ENCODE measurements around the gene DAGLA. TPM values are rescaled to one million over a fixed set of nuclear protein-coding genes. Genes with fewer than 3 reads are reported as not detected.

Gene DAGLA
- total RNA-seq, 4 donors from 2014 or later: 11.9 to 31.4 (median 17.0) TPM

- DNase-seq: no peak
- Histone ChIP-seq H3K4me3 (no peak overlapping the region), H3K4me1 (peaks cover 2 to 23% (median 16%) of the 10 kb centered on the region in 4 donors), H3K9me3 (no peaks in the 10 kb centered on the region), H3K36me3 (no peaks in the 10 kb centered on the region), H3K27ac (no peak overlapping the region), H3K27me3 (no peaks in the 10 kb centered on the region)
- in situ Hi-C loops (cut with MboI; ENCODE audit: low pct_ligation_motif_present in 1 of 4, low pct_unique_long_range_greater_than_20kb in 1 of 4, low sequenced_read_pairs in 3 of 4): no loop called here
- intact Hi-C loops (cut with DNase I; ENCODE audit: low total_unique reads): no loop called here
- TF ChIP-seq CTCF (IDR thresholded peaks at IDR 0.05) (no peak), EP300 (IDR thresholded peaks at IDR 0.05; ENCODE audit: low read depth) (no peak), POLR2A (IDR thresholded peaks at IDR 0.05) (no peak), POLR2AphosphoS5 (IDR thresholded peaks at IDR 0.05) (no peak)
- 90% methylated on average over 6 of the region's 6 CpGs; no CpG with 5 or more reads in 1 of the 2 donors for WGBS, 2 donors (ENCODE audit: low coverage in 1 of 2)
Observed at GRCh38 chr11:61712846-61713245, 32.7 kb downstream of the DAGLA start.

- no peaks in the 10 kb centered on the region for H3K27me3 ChIP-seq
- no peaks in the 10 kb centered on the region for H3K36me3 ChIP-seq
- H3K27ac ChIP-seq: no peak overlapping the region
- H3K4me1 ChIP-seq: peaks cover 8 to 26% (median 19%) of the 10 kb centered on the region in 4 donors
- TF ChIP-seq CTCF (IDR thresholded peaks at IDR 0.05) (no peak), POLR2A (IDR thresholded peaks at IDR 0.05) (no peak), POLR2AphosphoS5 (IDR thresholded peaks at IDR 0.05) (no peak), EP300 (IDR thresholded peaks at IDR 0.05; ENCODE audit: low read depth) (no peak)
- DNase-seq: no peak
- WGBS, 2 donors (ENCODE audit: low coverage in 1 of 2): 72% methylated on average over 7 of the region's 9 CpGs; no CpG with 5 or more reads in 1 of the 2 donors
- H3K4me3 ChIP-seq: no peak overlapping the region
- intact Hi-C loops (cut with DNase I; ENCODE audit: low total_unique reads): no loop called here
- no peaks in the 10 kb centered on the region for H3K9me3 ChIP-seq
- in situ Hi-C loops (cut with MboI; ENCODE audit: low pct_ligation_motif_present in 1 of 4, low pct_unique_long_range_greater_than_20kb in 1 of 4, low sequenced_read_pairs in 3 of 4): no loop called here
Observed at GRCh38 chr11:61713464-61713863, 33.3 kb downstream of the DAGLA start.

- Histone ChIP-seq H3K27me3 (no peaks in the 10 kb centered on the region), H3K4me1 (peaks cover 8 to 27% (median 21%) of the 10 kb centered on the region in 4 donors), H3K9me3 (no peaks in the 10 kb centered on the region), H3K4me3 (no peak overlapping the region), H3K27ac (no peak overlapping the region), H3K36me3 (no peaks in the 10 kb centered on the region)
- in situ Hi-C loops (cut with MboI; ENCODE audit: low pct_ligation_motif_present in 1 of 4, low pct_unique_long_range_greater_than_20kb in 1 of 4, low sequenced_read_pairs in 3 of 4): no loop called here
- TF ChIP-seq POLR2A (IDR thresholded peaks at IDR 0.05): no peak
- no peak for TF ChIP-seq EP300 (IDR thresholded peaks at IDR 0.05; ENCODE audit: low read depth)
- no peak for TF ChIP-seq POLR2AphosphoS5 (IDR thresholded peaks at IDR 0.05)
- no peak for TF ChIP-seq CTCF (IDR thresholded peaks at IDR 0.05)
- 59% methylated on average over 5 of the region's 5 CpGs; no CpG with 5 or more reads in 1 of the 2 donors for WGBS, 2 donors (ENCODE audit: low coverage in 1 of 2)
- DNase-seq: no peak
- intact Hi-C loops (cut with DNase I; ENCODE audit: low total_unique reads): no loop called here
Observed at GRCh38 chr11:61713906-61714305, 33.7 kb downstream of the DAGLA start.

- Histone ChIP-seq H3K4me1 (peaks cover 8 to 31% (median 22%) of the 10 kb centered on the region in 4 donors), H3K36me3 (no peaks in the 10 kb centered on the region), H3K9me3 (no peaks in the 10 kb centered on the region), H3K27me3 (no peaks in the 10 kb centered on the region), H3K27ac (no peak overlapping the region), H3K4me3 (no peak overlapping the region)
- intact Hi-C loops (cut with DNase I; ENCODE audit: low total_unique reads): no loop called here
- TF ChIP-seq CTCF (IDR thresholded peaks at IDR 0.05) (no peak), POLR2A (IDR thresholded peaks at IDR 0.05) (no peak), POLR2AphosphoS5 (IDR thresholded peaks at IDR 0.05) (no peak), EP300 (IDR thresholded peaks at IDR 0.05; ENCODE audit: low read depth) (no peak)
- 90 to 100% methylated on average over 3 to 6 of the region's 6 CpGs for WGBS, 2 donors (ENCODE audit: low coverage in 1 of 2)
- in situ Hi-C loops (cut with MboI; ENCODE audit: low pct_ligation_motif_present in 1 of 4, low pct_unique_long_range_greater_than_20kb in 1 of 4, low sequenced_read_pairs in 3 of 4): no loop called here
- no peak for DNase-seq
Observed at GRCh38 chr11:61714316-61714715, 34.1 kb downstream of the DAGLA start.
